CD14-positive monocyte (primary cell): ENCODE results near the gene HAPLN2. TPM values are rescaled to one million over a fixed set of nuclear protein-coding genes. Genes with fewer than 3 reads are reported as not detected.

Experiments used
- DNase-seq, 3 donors: peaks; one replicate each; pipeline ENCODE4 v3.0.0-alpha.2; 2011 to 2022
- H2AFZ ChIP-seq: 2 replicates; pipeline ENCODE4 v1.6.0; 2012; ENCODE audit warnings: mild to moderate bottlenecking, low read depth, low read length, inconsistent platforms; ENCODE audit not compliant: insufficient read depth, poor library complexity, severe bottlenecking
- H3K27ac ChIP-seq, 2 donors: 1 replicate in 1 of 2; 2 replicates in 1 of 2; pipeline ENCODE4 v1.5.1; 2012 to 2013; ENCODE audit warnings: low read length in 2 of 2, control low read depth in 1 of 2, inconsistent platforms in 1 of 2, low read depth in 1 of 2, mild to moderate bottlenecking in 1 of 2
- H3K27me3 ChIP-seq, 2 donors: one replicate each; pipeline versions ENCODE4 v1.6.0 to v1.6.1; 2011 to 2013; ENCODE audit warnings: low read length in 2 of 2; ENCODE audit not compliant: control insufficient read depth in 2 of 2, insufficient read depth in 2 of 2
- H3K36me3 ChIP-seq, 2 donors: replicated peaks in 1 of 2; 1 replicate in 1 of 2; 2 replicates in 1 of 2; pipeline versions ENCODE4 v1.5.1 to v1.6.1; 2012 to 2013; ENCODE audit warnings: low read length in 2 of 2, control low read depth in 1 of 2, inconsistent platforms in 1 of 2, mild to moderate bottlenecking in 1 of 2; ENCODE audit not compliant: insufficient read depth in 2 of 2, control insufficient read depth in 1 of 2
- H3K4me1 ChIP-seq, 2 donors: 1 replicate in 1 of 2; 2 replicates in 1 of 2; pipeline versions ENCODE4 v1.5.1 to v1.6.1; 2012 to 2013; ENCODE audit warnings: low read length in 2 of 2, control low read depth in 1 of 2, inconsistent platforms in 1 of 2, mild to moderate bottlenecking in 1 of 2, moderate library complexity in 1 of 2; ENCODE audit not compliant: insufficient read depth in 2 of 2, control insufficient read depth in 1 of 2
- H3K4me2 ChIP-seq: replicated peaks from 2 replicates; pipeline ENCODE3; 2012; ENCODE audit warnings: low read length, moderate library complexity, mild to moderate bottlenecking; ENCODE audit not compliant: poor library complexity, severe bottlenecking; ENCODE audit errors: extremely low read depth
- H3K4me3 ChIP-seq, 3 experiments: fragments of 200-600 bp in 1 of 3; sonication (generic) in 1 of 3; replicated peaks in 1 of 3; 1 replicate in 2 of 3; 2 replicates in 1 of 3; pipeline ENCODE4 v1.5.1; 2011 to 2013; ENCODE audit warnings: low read length in 3 of 3, mild to moderate bottlenecking in 3 of 3, control low read depth in 2 of 3, low read depth in 2 of 3, inconsistent platforms in 1 of 3, moderate library complexity in 1 of 3
- H3K79me2 ChIP-seq: 2 replicates; pipeline ENCODE4 v1.6.0; 2012; ENCODE audit warnings: mild to moderate bottlenecking, control low read depth, inconsistent platforms, low read length, moderate library complexity; ENCODE audit not compliant: insufficient read depth
- H3K9ac ChIP-seq: 2 replicates; pipeline ENCODE4 v1.6.0; 2017; ENCODE audit warnings: low read length, mild to moderate bottlenecking; ENCODE audit not compliant: insufficient read depth, poor library complexity, severe bottlenecking
- H3K9me3 ChIP-seq, 2 donors: replicated peaks in 1 of 2; 1 replicate in 1 of 2; 2 replicates in 1 of 2; pipeline versions ENCODE4 v1.5.1 to v1.6.1; 2012 to 2013; ENCODE audit warnings: low read length in 2 of 2, control low read depth in 1 of 2; ENCODE audit not compliant: control insufficient read depth in 1 of 2, insufficient read depth in 1 of 2
- H4K20me1 ChIP-seq: 2 replicates; pipeline ENCODE4 v1.6.0; 2012; ENCODE audit warnings: mild to moderate bottlenecking, low read length, control low read depth, moderate library complexity; ENCODE audit not compliant: insufficient read depth
- H3K27ac Mint-ChIP-seq, 7 donors: one replicate each; pipeline ENCODE4 v1.8.0; 2020; ENCODE audit warnings: mild to moderate bottlenecking in 7 of 7, mixed read lengths in 7 of 7, moderate library complexity in 6 of 7, inconsistent platforms in 2 of 7
- H3K27me3 Mint-ChIP-seq, 3 donors: one replicate each; pipeline ENCODE4 v1.8.0; 2021 to 2022; ENCODE audit warnings: low read depth in 3 of 3, mild to moderate bottlenecking in 3 of 3, mixed read lengths in 3 of 3, moderate library complexity in 3 of 3, inconsistent platforms in 1 of 3
- H3K36me3 Mint-ChIP-seq, 2 donors: one replicate each; pipeline ENCODE4 v1.8.0; 2020; ENCODE audit warnings: mixed read lengths in 2 of 2, inconsistent platforms in 1 of 2, mild to moderate bottlenecking in 1 of 2
- H3K4me1 Mint-ChIP-seq: one replicate; pipeline ENCODE4 v1.8.0; 2020; ENCODE audit warnings: mild to moderate bottlenecking, mixed read lengths
- H3K4me3 Mint-ChIP-seq, 2 donors: one replicate each; pipeline ENCODE4 v1.8.0; 2020; ENCODE audit warnings: mild to moderate bottlenecking in 2 of 2, mixed read lengths in 2 of 2, moderate library complexity in 1 of 2
- H3K9me3 Mint-ChIP-seq, 7 donors: one replicate each; pipeline ENCODE4 v1.8.0; 2020 to 2022; ENCODE audit warnings: mixed read lengths in 7 of 7, mild to moderate bottlenecking in 6 of 7, moderate library complexity in 6 of 7, inconsistent platforms in 2 of 7
- WGBS: methylation state at CpG from one replicate; pipeline ENCODE4 v1.1.5; 2013; ENCODE audit warnings: missing lambda C conversion rate; ENCODE audit not compliant: insufficient coverage; 5-methylcytosine and 5-hydroxymethylcytosine counted together
- intact Hi-C, 2 donors: fragments of 100-400 bp; cut with micrococcal nuclease; formaldehyde crosslinking; loops; one replicate each; pipeline versions ENCODE4 v1.15.0 to v1.15.1; 2023
- polyA plus RNA-seq, 3 donors: library from polyadenylated mRNA; depleted of rRNA in 1 of 3; unstranded in 2 of 3; stranded (reverse) in 1 of 3; fragments of 300-500 nt in 2 of 3; fragments of >200 nt in 1 of 3; fragmentation: Illumina TruSeq in 2 of 3; gene quantifications; 1 replicate in 2 of 3; 2 replicates in 1 of 3; pipeline ENCODE4 v1.2.3, GENCODE V29; 2012 to 2021
- TF ChIP-seq, protein P1 (sequence below): fragments of 200-600 bp; IDR thresholded peaks from one replicate; pipeline ENCODE4 v1.8.0; 2022; ENCODE audit warnings: antibody characterized with exemption, mild to moderate bottlenecking

The HAPLN2 gene
- polyA plus RNA-seq, 3 donors: not detected

DNA sequence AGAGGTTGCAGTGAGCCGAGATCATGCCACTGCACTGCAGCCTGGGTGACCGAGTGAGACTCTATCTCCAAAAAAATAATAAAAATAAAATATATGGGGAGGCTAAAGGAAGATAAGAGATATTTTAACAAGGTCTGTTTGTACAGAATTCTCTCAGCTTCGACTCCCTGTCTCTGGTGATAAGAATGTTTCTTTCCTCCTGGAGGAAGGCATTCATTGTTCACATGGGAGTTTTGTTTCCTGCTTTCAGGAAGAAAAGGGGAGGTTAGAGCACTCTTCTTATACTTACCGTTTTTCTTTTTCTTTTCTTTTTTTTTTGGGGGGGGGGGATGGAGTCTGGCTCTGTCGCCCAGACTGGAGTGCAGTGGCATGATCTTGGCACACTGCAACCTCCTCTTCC is 29.7 kb upstream of the HAPLN2 start:
- Histone ChIP-seq H3K4me3 (no peak overlapping the region), H4K20me1 (no peaks in the 10 kb centered on the region), H3K79me2 (peaks cover 9% of the 10 kb centered on the region), H3K4me1 (peaks cover 14 to 20% of the 10 kb centered on the region in 2 donors), H3K4me2 (no peak overlapping the region), H3K36me3 (peaks cover under 1 to 13% of the 10 kb centered on the region in 2 donors), H2AFZ (no peak overlapping the region), H3K9me3 (no peaks in the 10 kb centered on the region), H3K27ac (no peak overlapping the region), H3K9ac (no peak overlapping the region), H3K27me3 (no peaks in the 10 kb centered on the region)
- H3K9me3 Mint-ChIP-seq: no peaks in the 10 kb centered on the region
- peaks cover 0 to 3% (median 0%) of the 10 kb centered on the region in 3 donors for H3K27me3 Mint-ChIP-seq
- intact Hi-C loops: no loop called here
- H3K27ac Mint-ChIP-seq: no peak overlapping the region
- no peak for DNase-seq
- TF ChIP-seq, protein P1, sequence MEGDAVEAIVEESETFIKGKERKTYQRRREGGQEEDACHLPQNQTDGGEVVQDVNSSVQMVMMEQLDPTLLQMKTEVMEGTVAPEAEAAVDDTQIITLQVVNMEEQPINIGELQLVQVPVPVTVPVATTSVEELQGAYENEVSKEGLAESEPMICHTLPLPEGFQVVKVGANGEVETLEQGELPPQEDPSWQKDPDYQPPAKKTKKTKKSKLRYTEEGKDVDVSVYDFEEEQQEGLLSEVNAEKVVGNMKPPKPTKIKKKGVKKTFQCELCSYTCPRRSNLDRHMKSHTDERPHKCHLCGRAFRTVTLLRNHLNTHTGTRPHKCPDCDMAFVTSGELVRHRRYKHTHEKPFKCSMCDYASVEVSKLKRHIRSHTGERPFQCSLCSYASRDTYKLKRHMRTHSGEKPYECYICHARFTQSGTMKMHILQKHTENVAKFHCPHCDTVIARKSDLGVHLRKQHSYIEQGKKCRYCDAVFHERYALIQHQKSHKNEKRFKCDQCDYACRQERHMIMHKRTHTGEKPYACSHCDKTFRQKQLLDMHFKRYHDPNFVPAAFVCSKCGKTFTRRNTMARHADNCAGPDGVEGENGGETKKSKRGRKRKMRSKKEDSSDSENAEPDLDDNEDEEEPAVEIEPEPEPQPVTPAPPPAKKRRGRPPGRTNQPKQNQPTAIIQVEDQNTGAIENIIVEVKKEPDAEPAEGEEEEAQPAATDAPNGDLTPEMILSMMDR: no peak
- no peak overlapping the region for H3K4me3 Mint-ChIP-seq
- peaks cover 17% of the 10 kb centered on the region for H3K4me1 Mint-ChIP-seq
- no CpG with 5 or more reads among the region's 5 CpGs for WGBS
- H3K36me3 Mint-ChIP-seq: peaks cover 6 to 10% of the 10 kb centered on the region in 2 donors

DNA sequence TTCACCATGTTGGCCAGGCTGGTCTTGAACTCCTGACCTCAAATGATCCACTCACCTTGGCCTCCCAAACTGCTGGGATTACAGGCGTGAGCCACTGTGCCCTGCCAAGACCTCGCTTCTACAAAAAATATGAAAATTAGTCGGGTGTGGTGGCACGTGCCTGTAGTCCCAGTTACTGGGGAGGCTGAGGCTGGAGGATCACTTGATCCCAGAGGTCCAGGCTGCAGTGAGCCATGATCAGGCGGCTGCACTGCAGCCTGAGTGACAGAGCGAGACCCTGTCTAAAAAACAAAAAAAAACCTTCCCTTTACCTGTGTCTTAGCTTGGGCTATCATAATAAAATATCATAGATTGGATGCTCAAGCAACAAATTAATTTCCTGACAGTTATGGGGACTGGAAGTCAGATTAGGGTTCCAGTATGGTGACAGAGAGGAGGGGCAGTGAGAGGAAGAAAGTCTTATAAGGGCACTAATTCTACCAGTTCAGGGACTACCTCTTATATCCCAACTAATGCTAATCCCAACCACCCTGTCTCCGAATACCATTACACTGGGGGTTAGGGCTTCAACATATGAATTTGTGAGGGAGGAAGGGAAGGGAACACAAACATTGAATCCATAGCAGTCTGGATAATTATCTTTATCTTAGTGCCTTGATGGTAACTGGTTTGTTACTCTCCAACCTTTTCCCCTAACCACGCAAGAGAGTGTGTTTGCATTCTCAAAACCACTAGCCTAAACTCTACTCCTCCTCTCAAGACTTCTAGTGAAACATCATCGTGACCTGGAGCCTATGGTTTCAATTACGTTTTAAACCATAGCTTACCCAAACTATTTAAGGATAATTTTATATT is 28.7 kb upstream of the HAPLN2 start:
- intact Hi-C loops: loop anchor here in 1 of 2 donors (1.0 kb wide), 1 partner anchor 8 kb away; no protein-coding TSS in a partner anchor
- Histone ChIP-seq H3K36me3 (peaks cover 11 to 23% of the 10 kb centered on the region in 2 donors), H3K4me3 (peak overlapping the region in 1 of 3 experiments; percentile 88), H4K20me1 (no peaks in the 10 kb centered on the region), H3K27ac (peak overlapping the region in 1 of 2 donors; percentile 84), H3K4me2 (peak overlapping the region; percentile 95), H3K27me3 (no peaks in the 10 kb centered on the region), H3K9ac (no peak overlapping the region), H3K79me2 (peaks cover 9% of the 10 kb centered on the region), H3K9me3 (no peaks in the 10 kb centered on the region), H3K4me1 (peaks cover 14 to 20% of the 10 kb centered on the region in 2 donors), H2AFZ (peak overlapping the region; percentile 97)
- 95% methylated on average over 4 of the region's 10 CpGs for WGBS
- Mint-ChIP-seq H3K9me3 (no peaks in the 10 kb centered on the region), H3K4me1 (peaks cover 17% of the 10 kb centered on the region), H3K27ac (peak overlapping the region in 1 of 7 donors; percentile 92), H3K27me3 (peaks cover 0 to 2% (median 0%) of the 10 kb centered on the region in 3 donors), H3K36me3 (peaks cover 16 to 20% of the 10 kb centered on the region in 2 donors), H3K4me3 (peak overlapping the region in 1 of 2 donors; percentile 82)
- TF ChIP-seq, protein P1: no peak
- no peak for DNase-seq
